ENCODE data around the gene NFIA. TPM values are rescaled to one million over a fixed set of nuclear protein-coding genes. Genes with fewer than 3 reads are reported as not detected.

The NFIA gene
- total and polyA plus RNA-seq, 7 donors = 4.0 to 42.7 (median 30.6) TPM

- no peaks in the 10 kb centered on the region for H3K9me3 ChIP-seq
- peak overlapping the region; percentile 74 for H3K27ac ChIP-seq
- H3K36me3 ChIP-seq (ENCODE audit: insufficient read depth in 1 of 2, low read depth in 1 of 2) = peaks cover 0 to 14% of the 10 kb centered on the region in 2 donors
- WGBS, 3 donors = 76 to 78% (median 77%) methylated on average over 5 of the region's 5 CpGs
- no peak for ATAC-seq
- peaks cover 74% of the 10 kb centered on the region for H3K4me1 ChIP-seq
- no peak for TF ChIP-seq CTCF (IDR thresholded peaks at IDR 0.05)
- H3K27me3 ChIP-seq (ENCODE audit: insufficient read depth in 3 of 3, low read length in 2 of 3) = no peaks in the 10 kb centered on the region
- DNase-seq = no peak
- intact Hi-C loops (cut with DNase I) = loop anchor here (5.0 to 10.0 kb wide), 5 partner anchors 264 to 597 kb away; no protein-coding TSS in a partner anchor
- H3K4me3 ChIP-seq = no peak overlapping the region
Measured at GRCh38 chr1:61451572-61451968, 369.2 kb downstream of the NFIA start.

- H3K36me3 ChIP-seq (ENCODE audit: insufficient read depth in 1 of 2, low read depth in 1 of 2) = peaks cover 0 to 14% of the 10 kb centered on the region in 2 donors
- 6 to 17% (median 10%) methylated on average over 4 of the region's 4 CpGs for WGBS, 3 donors
- H3K27ac ChIP-seq = peak overlapping the region; percentile 74
- intact Hi-C loops (cut with DNase I) = loop anchor here (1.0 to 10.0 kb wide), 8 partner anchors 114 to 598 kb away; no protein-coding TSS in a partner anchor
- peaks cover 65% of the 10 kb centered on the region for H3K4me1 ChIP-seq
- H3K4me3 ChIP-seq = no peak overlapping the region
- TF ChIP-seq CTCF (IDR thresholded peaks at IDR 0.05) = no peak
- H3K27me3 ChIP-seq (ENCODE audit: insufficient read depth in 3 of 3, low read length in 2 of 3) = no peaks in the 10 kb centered on the region
- H3K9me3 ChIP-seq = no peaks in the 10 kb centered on the region
- ATAC-seq (no peak), DNase-seq (no peak)
Measured at GRCh38 chr1:61452176-61453035, 370.0 kb downstream of the NFIA start.

GRCh38 chr1:61453111-61453961, 371.0 kb downstream of the NFIA start:
- H3K27ac ChIP-seq = peak overlapping the region; percentile 74
- DNase-seq (peak; percentile 89 to 92), ATAC-seq (peak; percentile 71 to 84 (median 74))
- H3K4me3 ChIP-seq = no peak overlapping the region
- intact Hi-C loops (cut with DNase I) = loop anchor here (1.0 to 10.0 kb wide), 8 partner anchors 115 to 599 kb away; no protein-coding TSS in a partner anchor
- WGBS, 3 donors = 13 to 18% (median 14%) methylated on average over 10 of the region's 10 CpGs
- H3K4me1 ChIP-seq = peaks cover 60% of the 10 kb centered on the region
- TF ChIP-seq CTCF (IDR thresholded peaks at IDR 0.05) = peak; percentile 77
- no peaks in the 10 kb centered on the region for H3K27me3 ChIP-seq (ENCODE audit: insufficient read depth in 3 of 3, low read length in 2 of 3)
- no peaks in the 10 kb centered on the region for H3K9me3 ChIP-seq
- peaks cover 0 to 14% of the 10 kb centered on the region in 2 donors for H3K36me3 ChIP-seq (ENCODE audit: insufficient read depth in 1 of 2, low read depth in 1 of 2)

- no peak for DNase-seq
- WGBS, 3 donors = 79 to 90% (median 88%) methylated on average over 7 of the region's 7 CpGs
- no peak for ATAC-seq
- Histone ChIP-seq H3K36me3 (ENCODE audit: insufficient read depth in 1 of 2, low read depth in 1 of 2) (peaks cover 0 to 14% of the 10 kb centered on the region in 2 donors), H3K9me3 (no peaks in the 10 kb centered on the region), H3K27ac (no peak overlapping the region), H3K4me1 (peaks cover 39% of the 10 kb centered on the region), H3K27me3 (ENCODE audit: insufficient read depth in 3 of 3, low read length in 2 of 3) (no peaks in the 10 kb centered on the region), H3K4me3 (no peak overlapping the region)
- intact Hi-C loops (cut with DNase I) = loop anchor here (10.0 kb wide), 3 partner anchors 389 to 601 kb away; no protein-coding TSS in a partner anchor
- no peak for TF ChIP-seq CTCF (IDR thresholded peaks at IDR 0.05)
Measured at GRCh38 chr1:61455400-61455799, 373.0 kb downstream of the NFIA start.

Measured in psoas muscle (tissue), 8 donors.